GM12878 (cell line): ENCODE results near the gene ZBTB21.

Source experiments
- BACH1 ChIP-seq: fragments of 450-650 bp; IDR thresholded peaks from 2 replicates; pipeline ENCODE4 v1.6.1; 2017; ENCODE audit warnings: mild to moderate bottlenecking, borderline replicate concordance
- NRF1 ChIP-seq: conservative IDR thresholded peaks from 2 replicates; pipeline ENCODE4 v1.6.1; 2011; ENCODE audit warnings: mild to moderate bottlenecking, low read depth, low read length, improper control_type of control experiment
- POLR2A ChIP-seq: IDR thresholded peaks from 2 replicates; pipeline ENCODE4 v1.6.1; 2011; ENCODE audit warnings: low read depth, mild to moderate bottlenecking, low read length
- POLR2AphosphoS5 ChIP-seq: IDR thresholded peaks from 2 replicates; pipeline ENCODE4 v1.6.1; 2011; ENCODE audit warnings: mild to moderate bottlenecking, low read length, inconsistent platforms
- RAD21 ChIP-seq: IDR thresholded peaks from 2 replicates; pipeline ENCODE4 v1.6.1; 2011; ENCODE audit warnings: mild to moderate bottlenecking, low read depth, low read length, moderate library complexity; ENCODE audit not compliant: insufficient read depth
- SUPT20H ChIP-seq: IDR thresholded peaks from 2 replicates; pipeline ENCODE4 v1.6.1; 2011; ENCODE audit warnings: low read depth, mild to moderate bottlenecking, low read length, moderate library complexity, borderline replicate concordance; ENCODE audit not compliant: control insufficient read depth
- TF ChIP-seq, protein P1 (sequence below): fragments of 450-650 bp; formaldehyde crosslinking; IDR thresholded peaks from 2 replicates; pipeline ENCODE4 v1.5.0; 2022; ENCODE audit warnings: mild to moderate bottlenecking, missing genetic modification characterization
- TF ChIP-seq, protein P2 (sequence below): fragments of 450-650 bp; formaldehyde crosslinking; IDR thresholded peaks from 2 replicates; pipeline ENCODE4 v1.4.0; 2022; ENCODE audit warnings: mild to moderate bottlenecking, moderate library complexity
- TF ChIP-seq, protein P3 (sequence below): fragments of 450-650 bp; IDR thresholded peaks from 2 replicates; pipeline ENCODE4 v1.6.1; 2017; ENCODE audit warnings: mild to moderate bottlenecking, moderate library complexity

DNA sequence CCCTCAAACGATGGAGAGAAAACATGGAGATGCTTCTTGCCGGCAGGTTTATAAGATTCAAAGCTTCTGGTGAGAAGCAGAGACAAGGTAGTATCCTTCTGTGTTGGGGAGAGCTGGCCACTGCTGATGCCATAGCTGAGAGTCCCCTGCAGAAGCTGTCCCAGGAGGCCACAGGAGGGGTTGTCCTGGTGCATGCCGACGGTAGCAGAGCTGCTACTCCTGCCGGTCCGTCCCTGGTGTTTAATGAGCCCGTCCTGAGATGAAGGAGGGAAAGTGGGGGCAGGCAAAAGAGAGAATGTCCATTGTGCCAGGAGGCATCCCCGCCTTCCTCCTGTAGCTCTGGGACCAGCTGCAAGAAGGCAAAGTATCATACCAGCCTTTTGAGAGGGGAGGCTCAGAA lies 46.0 kb downstream of the ZBTB21 start:
- TF ChIP-seq POLR2AphosphoS5 (no peak), POLR2A (no peak), SUPT20H (no peak), RAD21 (no peak), NRF1 (no peak), BACH1 (no peak)
- TF ChIP-seq, protein P1, sequence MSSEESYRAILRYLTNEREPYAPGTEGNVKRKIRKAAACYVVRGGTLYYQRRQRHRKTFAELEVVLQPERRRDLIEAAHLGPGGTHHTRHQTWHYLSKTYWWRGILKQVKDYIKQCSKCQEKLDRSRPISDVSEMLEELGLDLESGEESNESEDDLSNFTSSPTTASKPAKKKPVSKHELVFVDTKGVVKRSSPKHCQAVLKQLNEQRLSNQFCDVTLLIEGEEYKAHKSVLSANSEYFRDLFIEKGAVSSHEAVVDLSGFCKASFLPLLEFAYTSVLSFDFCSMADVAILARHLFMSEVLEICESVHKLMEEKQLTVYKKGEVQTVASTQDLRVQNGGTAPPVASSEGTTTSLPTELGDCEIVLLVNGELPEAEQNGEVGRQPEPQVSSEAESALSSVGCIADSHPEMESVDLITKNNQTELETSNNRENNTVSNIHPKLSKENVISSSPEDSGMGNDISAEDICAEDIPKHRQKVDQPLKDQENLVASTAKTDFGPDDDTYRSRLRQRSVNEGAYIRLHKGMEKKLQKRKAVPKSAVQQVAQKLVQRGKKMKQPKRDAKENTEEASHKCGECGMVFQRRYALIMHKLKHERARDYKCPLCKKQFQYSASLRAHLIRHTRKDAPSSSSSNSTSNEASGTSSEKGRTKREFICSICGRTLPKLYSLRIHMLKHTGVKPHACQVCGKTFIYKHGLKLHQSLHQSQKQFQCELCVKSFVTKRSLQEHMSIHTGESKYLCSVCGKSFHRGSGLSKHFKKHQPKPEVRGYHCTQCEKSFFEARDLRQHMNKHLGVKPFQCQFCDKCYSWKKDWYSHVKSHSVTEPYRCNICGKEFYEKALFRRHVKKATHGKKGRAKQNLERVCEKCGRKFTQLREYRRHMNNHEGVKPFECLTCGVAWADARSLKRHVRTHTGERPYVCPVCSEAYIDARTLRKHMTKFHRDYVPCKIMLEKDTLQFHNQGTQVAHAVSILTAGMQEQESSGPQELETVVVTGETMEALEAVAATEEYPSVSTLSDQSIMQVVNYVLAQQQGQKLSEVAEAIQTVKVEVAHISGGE (CRISPR knock-in tag) = no peak
- TF ChIP-seq, protein P2, sequence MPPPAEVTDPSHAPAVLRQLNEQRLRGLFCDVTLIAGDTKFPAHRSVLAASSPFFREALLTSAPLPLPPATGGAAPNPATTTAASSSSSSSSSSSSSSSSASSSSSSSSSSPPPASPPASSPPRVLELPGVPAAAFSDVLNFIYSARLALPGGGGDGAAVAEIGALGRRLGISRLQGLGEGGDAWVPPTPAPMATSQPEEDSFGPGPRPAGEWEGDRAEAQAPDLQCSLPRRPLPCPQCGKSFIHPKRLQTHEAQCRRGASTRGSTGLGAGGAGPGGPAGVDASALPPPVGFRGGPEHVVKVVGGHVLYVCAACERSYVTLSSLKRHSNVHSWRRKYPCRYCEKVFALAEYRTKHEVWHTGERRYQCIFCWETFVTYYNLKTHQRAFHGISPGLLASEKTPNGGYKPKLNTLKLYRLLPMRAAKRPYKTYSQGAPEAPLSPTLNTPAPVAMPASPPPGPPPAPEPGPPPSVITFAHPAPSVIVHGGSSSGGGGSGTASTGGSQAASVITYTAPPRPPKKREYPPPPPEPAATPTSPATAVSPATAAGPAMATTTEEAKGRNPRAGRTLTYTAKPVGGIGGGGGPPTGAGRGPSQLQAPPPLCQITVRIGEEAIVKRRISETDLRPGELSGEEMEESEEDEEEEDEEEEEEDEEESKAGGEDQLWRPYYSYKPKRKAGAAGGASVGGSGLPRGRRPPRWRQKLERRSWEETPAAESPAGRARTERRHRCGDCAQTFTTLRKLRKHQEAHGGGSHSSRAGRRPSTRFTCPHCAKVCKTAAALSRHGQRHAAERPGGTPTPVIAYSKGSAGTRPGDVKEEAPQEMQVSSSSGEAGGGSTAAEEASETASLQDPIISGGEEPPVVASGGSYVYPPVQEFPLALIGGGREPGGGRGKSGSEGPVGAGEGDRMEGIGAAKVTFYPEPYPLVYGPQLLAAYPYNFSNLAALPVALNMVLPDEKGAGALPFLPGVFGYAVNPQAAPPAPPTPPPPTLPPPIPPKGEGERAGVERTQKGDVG (CRISPR knock-in tag) = no peak
- TF ChIP-seq, protein P3, sequence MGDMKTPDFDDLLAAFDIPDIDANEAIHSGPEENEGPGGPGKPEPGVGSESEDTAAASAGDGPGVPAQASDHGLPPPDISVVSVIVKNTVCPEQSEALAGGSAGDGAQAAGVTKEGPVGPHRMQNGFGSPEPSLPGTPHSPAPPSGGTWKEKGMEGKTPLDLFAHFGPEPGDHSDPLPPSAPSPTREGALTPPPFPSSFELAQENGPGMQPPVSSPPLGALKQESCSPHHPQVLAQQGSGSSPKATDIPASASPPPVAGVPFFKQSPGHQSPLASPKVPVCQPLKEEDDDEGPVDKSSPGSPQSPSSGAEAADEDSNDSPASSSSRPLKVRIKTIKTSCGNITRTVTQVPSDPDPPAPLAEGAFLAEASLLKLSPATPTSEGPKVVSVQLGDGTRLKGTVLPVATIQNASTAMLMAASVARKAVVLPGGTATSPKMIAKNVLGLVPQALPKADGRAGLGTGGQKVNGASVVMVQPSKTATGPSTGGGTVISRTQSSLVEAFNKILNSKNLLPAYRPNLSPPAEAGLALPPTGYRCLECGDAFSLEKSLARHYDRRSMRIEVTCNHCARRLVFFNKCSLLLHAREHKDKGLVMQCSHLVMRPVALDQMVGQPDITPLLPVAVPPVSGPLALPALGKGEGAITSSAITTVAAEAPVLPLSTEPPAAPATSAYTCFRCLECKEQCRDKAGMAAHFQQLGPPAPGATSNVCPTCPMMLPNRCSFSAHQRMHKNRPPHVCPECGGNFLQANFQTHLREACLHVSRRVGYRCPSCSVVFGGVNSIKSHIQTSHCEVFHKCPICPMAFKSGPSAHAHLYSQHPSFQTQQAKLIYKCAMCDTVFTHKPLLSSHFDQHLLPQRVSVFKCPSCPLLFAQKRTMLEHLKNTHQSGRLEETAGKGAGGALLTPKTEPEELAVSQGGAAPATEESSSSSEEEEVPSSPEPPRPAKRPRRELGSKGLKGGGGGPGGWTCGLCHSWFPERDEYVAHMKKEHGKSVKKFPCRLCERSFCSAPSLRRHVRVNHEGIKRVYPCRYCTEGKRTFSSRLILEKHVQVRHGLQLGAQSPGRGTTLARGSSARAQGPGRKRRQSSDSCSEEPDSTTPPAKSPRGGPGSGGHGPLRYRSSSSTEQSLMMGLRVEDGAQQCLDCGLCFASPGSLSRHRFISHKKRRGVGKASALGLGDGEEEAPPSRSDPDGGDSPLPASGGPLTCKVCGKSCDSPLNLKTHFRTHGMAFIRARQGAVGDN = no peak
